ENCODE results near the gene BEX1.

- TF ChIP-seq LEF1 (IDR thresholded peaks at IDR 0.05; ENCODE audit: borderline replicate concordance) (no peak), FOXA1 (IDR thresholded peaks at IDR 0.05) (no peak), FOXK2 (IDR thresholded peaks at IDR 0.05) (no peak), TARDBP (IDR thresholded peaks at IDR 0.05) (no peak), CTBP1 (IDR thresholded peaks at IDR 0.05; ENCODE audit: borderline replicate concordance) (no peak), BHLHE40 (IDR thresholded peaks at IDR 0.05; ENCODE audit: borderline replicate concordance) (no peak), SUZ12 (IDR thresholded peaks at IDR 0.05) (no peak), SP1 (IDR thresholded peaks at IDR 0.05) (no peak), ELF4 (IDR thresholded peaks at IDR 0.05) (no peak), L3MBTL2 (conservative IDR thresholded peaks at IDR 0.05) (no peak), ZNF384 (IDR thresholded peaks at IDR 0.05) (no peak), NFRKB (IDR thresholded peaks at IDR 0.05) (no peak), ARNT (IDR thresholded peaks at IDR 0.05) (no peak)
- TF ChIP-seq, protein P1, sequence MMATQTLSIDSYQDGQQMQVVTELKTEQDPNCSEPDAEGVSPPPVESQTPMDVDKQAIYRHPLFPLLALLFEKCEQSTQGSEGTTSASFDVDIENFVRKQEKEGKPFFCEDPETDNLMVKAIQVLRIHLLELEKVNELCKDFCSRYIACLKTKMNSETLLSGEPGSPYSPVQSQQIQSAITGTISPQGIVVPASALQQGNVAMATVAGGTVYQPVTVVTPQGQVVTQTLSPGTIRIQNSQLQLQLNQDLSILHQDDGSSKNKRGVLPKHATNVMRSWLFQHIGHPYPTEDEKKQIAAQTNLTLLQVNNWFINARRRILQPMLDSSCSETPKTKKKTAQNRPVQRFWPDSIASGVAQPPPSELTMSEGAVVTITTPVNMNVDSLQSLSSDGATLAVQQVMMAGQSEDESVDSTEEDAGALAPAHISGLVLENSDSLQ (IDR thresholded peaks at IDR 0.05): no peak
Observed at GRCh38 chrX:103012945-103013344, 51.0 kb downstream of the BEX1 start.
